ENCODE measurements around the gene DYNC2I2. TPM values are rescaled to one million over a fixed set of nuclear protein-coding genes. Genes with fewer than 3 reads are reported as not detected.
A peak's percentile ranks its signal among the peaks of the same experiment; 100 is the strongest.
"Not testable (repeated sequence)": the region's sequence is repeated elsewhere in the genome, so short reads cannot be mapped to it uniquely, and the experiment has no call there.

The DYNC2I2 gene
- total and polyA plus RNA-seq, 4 donors: 10.9 to 58.0 (median 19.6) TPM

DNA sequence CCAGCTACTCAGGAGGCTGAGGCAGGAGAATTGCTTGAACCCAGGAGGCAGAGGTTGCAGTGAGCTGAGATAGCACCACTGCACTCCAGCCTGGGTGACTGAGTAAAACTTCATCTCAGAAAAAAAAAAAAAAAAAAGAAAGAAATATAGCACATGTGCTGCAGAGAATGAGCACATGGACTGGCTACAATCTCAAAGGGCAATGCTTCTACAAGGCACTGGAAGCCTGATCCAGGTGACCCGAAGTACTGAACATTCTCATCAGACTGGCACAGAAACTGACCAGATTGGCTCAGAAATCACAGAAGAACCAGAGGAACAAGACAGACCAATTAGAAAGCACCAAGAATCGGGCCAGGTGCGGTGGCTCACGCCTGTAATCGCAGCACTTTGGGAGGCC is 4.8 kb downstream of the DYNC2I2 start:
- no peak for DNase-seq (ENCODE audit: low spot score)
- H3K27me3 ChIP-seq (ENCODE audit: control insufficient read depth in 4 of 4, insufficient read depth in 4 of 4, low read length in 3 of 4): no peaks in the 10 kb centered on the region
- WGBS: 96% methylated on average over 5 of the region's 5 CpGs
- no peaks in the 10 kb centered on the region for H3K9me3 ChIP-seq (ENCODE audit: control insufficient read depth in 4 of 4, low read length in 3 of 4)
- H3K36me3 ChIP-seq (ENCODE audit: control insufficient read depth in 4 of 4, insufficient read depth in 3 of 4, low read depth in 1 of 4, low read length in 3 of 4): no peaks in the 10 kb centered on the region
- TF ChIP-seq HNF4G (IDR thresholded peaks at IDR 0.05) (no peak), NR2F2 (IDR thresholded peaks at IDR 0.05) (no peak), ATF3 (IDR thresholded peaks at IDR 0.05) (no peak), RXRA (IDR thresholded peaks at IDR 0.05) (no peak), GABPA (IDR thresholded peaks at IDR 0.05 in 1 of 2, conservative IDR thresholded peaks at IDR 0.05 in 1 of 2) (no peak), REST (IDR thresholded peaks at IDR 0.05) (no peak), HNF4A (conservative IDR thresholded peaks at IDR 0.05) (no peak)
- no peak overlapping the region for H3K4me3 ChIP-seq (ENCODE audit: low read depth in 1 of 3, low read length in 3 of 3)
- peaks cover 0 to 4% (median 1%) of the 10 kb centered on the region in 4 donors for H3K4me1 ChIP-seq (ENCODE audit: control insufficient read depth in 4 of 4, insufficient read depth in 4 of 4, low read length in 3 of 4)
- no peak overlapping the region for H3K9ac ChIP-seq (ENCODE audit: low read depth in 1 of 2, low read length in 2 of 2)
- no peak overlapping the region for H3K27ac ChIP-seq (ENCODE audit: low read depth in 1 of 2, low read length in 2 of 2)

DNA sequence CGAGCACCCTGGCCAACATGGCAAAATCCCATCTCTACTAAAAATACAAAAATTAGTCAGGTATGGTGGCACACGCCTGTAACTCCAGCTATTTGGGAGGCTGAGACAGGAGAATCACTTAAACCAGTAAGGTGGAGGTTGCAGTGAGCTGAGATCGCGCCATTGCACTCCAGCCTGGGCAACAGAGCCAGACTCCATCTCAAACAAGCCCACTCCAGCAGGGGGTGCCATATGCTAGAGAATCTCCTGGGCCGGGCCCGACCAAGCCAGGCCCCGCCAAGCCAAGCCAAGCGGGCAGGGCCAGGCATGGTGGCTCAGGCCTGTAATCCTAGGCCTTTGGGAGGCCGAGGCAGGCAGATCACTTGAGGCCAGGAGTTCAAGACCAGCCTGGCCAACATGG is 8.4 kb downstream of the DYNC2I2 start:
- not testable (repeated sequence) for H3K9ac ChIP-seq (ENCODE audit: low read depth in 1 of 2, low read length in 2 of 2); H3K4me1 ChIP-seq (ENCODE audit: control insufficient read depth in 4 of 4, insufficient read depth in 4 of 4, low read length in 3 of 4)

DNA sequence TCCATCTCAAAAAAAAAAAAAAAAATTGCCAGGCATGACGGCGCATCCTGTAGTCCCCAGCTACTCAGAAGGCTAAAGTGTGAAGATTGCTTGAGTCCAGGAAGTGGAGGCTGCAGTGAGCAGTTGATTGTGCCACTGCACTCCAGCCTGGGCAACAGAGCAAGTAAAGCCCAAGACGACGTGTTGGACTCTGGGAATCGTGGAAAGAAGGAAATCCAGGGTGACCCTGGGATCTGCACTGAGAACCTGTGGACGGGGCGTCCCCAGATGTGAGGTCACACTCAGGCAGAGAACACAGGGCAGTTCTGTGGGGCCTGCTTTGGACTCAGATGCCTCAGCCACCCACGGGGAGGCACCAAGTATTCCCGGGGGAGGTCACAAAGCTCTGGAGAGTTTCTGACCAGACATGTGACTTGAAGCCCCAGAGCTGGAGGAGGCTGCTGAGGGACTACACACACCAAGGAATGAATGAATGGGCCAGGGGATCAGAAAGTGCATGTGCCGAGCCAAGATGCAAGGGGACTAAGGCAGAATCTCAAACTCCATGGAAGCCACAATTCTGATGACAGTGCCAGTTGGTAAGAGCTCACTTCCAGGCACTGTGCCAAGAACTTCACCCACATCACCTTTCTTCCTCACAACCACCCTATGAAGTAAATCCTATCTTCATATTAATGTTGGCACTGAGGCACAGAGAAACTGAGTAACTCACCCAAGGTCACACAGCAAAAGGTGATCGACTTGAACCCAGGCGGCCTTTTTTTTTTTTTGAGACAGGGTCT is 12.9 kb downstream of the DYNC2I2 start:
- Histone ChIP-seq H3K9me3 (ENCODE audit: control insufficient read depth in 4 of 4, low read length in 3 of 4) (no peaks in the 10 kb centered on the region), H3K27ac (ENCODE audit: low read depth in 1 of 2, low read length in 2 of 2) (no peak overlapping the region), H3K36me3 (ENCODE audit: control insufficient read depth in 4 of 4, insufficient read depth in 3 of 4, low read depth in 1 of 4, low read length in 3 of 4) (no peaks in the 10 kb centered on the region), H3K4me1 (ENCODE audit: control insufficient read depth in 4 of 4, insufficient read depth in 4 of 4, low read length in 3 of 4) (no peaks in the 10 kb centered on the region), H3K27me3 (ENCODE audit: control insufficient read depth in 4 of 4, insufficient read depth in 4 of 4, low read length in 3 of 4) (no peaks in the 10 kb centered on the region), H3K4me3 (ENCODE audit: low read depth in 1 of 3, low read length in 3 of 3) (no peak overlapping the region), H3K9ac (ENCODE audit: low read depth in 1 of 2, low read length in 2 of 2) (no peak overlapping the region)
- no peak for DNase-seq (ENCODE audit: low spot score)
- no peak for TF ChIP-seq RAD21 (IDR thresholded peaks at IDR 0.05)
- no peak for TF ChIP-seq TAF1 (conservative IDR thresholded peaks at IDR 0.05)
- TF ChIP-seq JUND (IDR thresholded peaks at IDR 0.05): no peak
- no peak for TF ChIP-seq NR2F2 (IDR thresholded peaks at IDR 0.05)
- no peak for TF ChIP-seq HNF4G (IDR thresholded peaks at IDR 0.05)
- no peak for TF ChIP-seq EGR1 (IDR thresholded peaks at IDR 0.05; ENCODE audit: low read depth in 2 of 2)
- TF ChIP-seq FOXA1 (IDR thresholded peaks at IDR 0.05): no peak
- TF ChIP-seq YY1 (IDR thresholded peaks at IDR 0.05): no peak
- TF ChIP-seq, protein P1, sequence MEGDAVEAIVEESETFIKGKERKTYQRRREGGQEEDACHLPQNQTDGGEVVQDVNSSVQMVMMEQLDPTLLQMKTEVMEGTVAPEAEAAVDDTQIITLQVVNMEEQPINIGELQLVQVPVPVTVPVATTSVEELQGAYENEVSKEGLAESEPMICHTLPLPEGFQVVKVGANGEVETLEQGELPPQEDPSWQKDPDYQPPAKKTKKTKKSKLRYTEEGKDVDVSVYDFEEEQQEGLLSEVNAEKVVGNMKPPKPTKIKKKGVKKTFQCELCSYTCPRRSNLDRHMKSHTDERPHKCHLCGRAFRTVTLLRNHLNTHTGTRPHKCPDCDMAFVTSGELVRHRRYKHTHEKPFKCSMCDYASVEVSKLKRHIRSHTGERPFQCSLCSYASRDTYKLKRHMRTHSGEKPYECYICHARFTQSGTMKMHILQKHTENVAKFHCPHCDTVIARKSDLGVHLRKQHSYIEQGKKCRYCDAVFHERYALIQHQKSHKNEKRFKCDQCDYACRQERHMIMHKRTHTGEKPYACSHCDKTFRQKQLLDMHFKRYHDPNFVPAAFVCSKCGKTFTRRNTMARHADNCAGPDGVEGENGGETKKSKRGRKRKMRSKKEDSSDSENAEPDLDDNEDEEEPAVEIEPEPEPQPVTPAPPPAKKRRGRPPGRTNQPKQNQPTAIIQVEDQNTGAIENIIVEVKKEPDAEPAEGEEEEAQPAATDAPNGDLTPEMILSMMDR (IDR thresholded peaks at IDR 0.05; ENCODE audit: low read depth, low read length, missing input control): no peak
- whole genome bisulfite sequencing: 79% methylated on average over 12 of the region's 12 CpGs

More for the DNA sequence above, 8.4 kb downstream of the DYNC2I2 start:
- not testable (repeated sequence) for H3K4me3 ChIP-seq (ENCODE audit: low read depth in 1 of 3, low read length in 3 of 3); H3K27me3 ChIP-seq (ENCODE audit: control insufficient read depth in 4 of 4, insufficient read depth in 4 of 4, low read length in 3 of 4); H3K27ac ChIP-seq (ENCODE audit: low read depth in 1 of 2, low read length in 2 of 2); H3K9me3 ChIP-seq (ENCODE audit: control insufficient read depth in 4 of 4, low read length in 3 of 4); H3K36me3 ChIP-seq (ENCODE audit: control insufficient read depth in 4 of 4, insufficient read depth in 3 of 4, low read depth in 1 of 4, low read length in 3 of 4)
- DNase-seq (ENCODE audit: low spot score): peak; percentile 60
- 87% methylated on average over 9 of the region's 9 CpGs for WGBS
- peak; percentile 69 to 79 for TF ChIP-seq RAD21 (IDR thresholded peaks at IDR 0.05)
- TF ChIP-seq, protein P1 (IDR thresholded peaks at IDR 0.05; ENCODE audit: low read depth, low read length, missing input control): peak; percentile 20
